Measurements from ENCODE around the gene SOS2.

The SOS2 gene

GRCh38 chr14:50139192-50139591, 92.2 kb downstream of the SOS2 start:
- ATAC-seq: no peak
- TF ChIP-seq ZNF565 (CRISPR knock-in tag; conservative IDR thresholded peaks at IDR 0.05; ENCODE audit: low read depth): no peak

- TF ChIP-seq ZNF565 (CRISPR knock-in tag; conservative IDR thresholded peaks at IDR 0.05; ENCODE audit: low read depth) (no peak), ZNF8 (CRISPR knock-in tag; IDR thresholded peaks at IDR 0.05) (no peak), SNAI2 (CRISPR knock-in tag; IDR thresholded peaks at IDR 0.05) (no peak), CSRNP3 (CRISPR knock-in tag; IDR thresholded peaks at IDR 0.05) (no peak), BACH2 (CRISPR knock-in tag; IDR thresholded peaks at IDR 0.05; ENCODE audit: borderline replicate concordance) (no peak), CREB5 (CRISPR knock-in tag; IDR thresholded peaks at IDR 0.05; ENCODE audit: low read depth) (no peak)
- ATAC-seq: no peak
Measured at GRCh38 chr14:50127802-50128201, 103.6 kb downstream of the SOS2 start.

GRCh38 chr14:50123062-50123461, 108.3 kb downstream of the SOS2 start:
- TF ChIP-seq OSR1 (CRISPR knock-in tag; IDR thresholded peaks at IDR 0.05) (no peak), BACH2 (CRISPR knock-in tag; IDR thresholded peaks at IDR 0.05; ENCODE audit: borderline replicate concordance) (no peak), ZFP30 (CRISPR knock-in tag; IDR thresholded peaks at IDR 0.05) (no peak), CREB5 (CRISPR knock-in tag; IDR thresholded peaks at IDR 0.05; ENCODE audit: low read depth) (no peak), ARNTL (CRISPR knock-in tag; IDR thresholded peaks at IDR 0.05; ENCODE audit: borderline replicate concordance, low read depth) (no peak), TCF4 (CRISPR knock-in tag; IDR thresholded peaks at IDR 0.05; ENCODE audit: borderline replicate concordance) (no peak), CSRNP3 (CRISPR knock-in tag; IDR thresholded peaks at IDR 0.05) (no peak), ZNF565 (CRISPR knock-in tag; conservative IDR thresholded peaks at IDR 0.05; ENCODE audit: low read depth) (no peak), PPARA (CRISPR knock-in tag; IDR thresholded peaks at IDR 0.05; ENCODE audit: borderline replicate concordance) (no peak), CSDC2 (CRISPR knock-in tag; IDR thresholded peaks at IDR 0.05) (no peak), ZNF70 (CRISPR knock-in tag; IDR thresholded peaks at IDR 0.05) (no peak), ZFP3 (CRISPR knock-in tag; IDR thresholded peaks at IDR 0.05) (no peak)
- ATAC-seq: no peak

- ATAC-seq: no peak
- TF ChIP-seq TSHZ2 (CRISPR knock-in tag; IDR thresholded peaks at IDR 0.05) (no peak), BACH2 (CRISPR knock-in tag; IDR thresholded peaks at IDR 0.05; ENCODE audit: borderline replicate concordance) (no peak), GLIS3 (CRISPR knock-in tag; IDR thresholded peaks at IDR 0.05) (no peak), ZNF70 (CRISPR knock-in tag; IDR thresholded peaks at IDR 0.05) (no peak), CSRNP3 (CRISPR knock-in tag; IDR thresholded peaks at IDR 0.05) (no peak), ISL1 (CRISPR knock-in tag; IDR thresholded peaks at IDR 0.05) (no peak), POU6F1 (CRISPR knock-in tag; IDR thresholded peaks at IDR 0.05; ENCODE audit: borderline replicate concordance, low read depth) (no peak), PATZ1 (CRISPR knock-in tag; IDR thresholded peaks at IDR 0.05; ENCODE audit: borderline replicate concordance) (no peak), ARNTL (CRISPR knock-in tag; IDR thresholded peaks at IDR 0.05; ENCODE audit: borderline replicate concordance, low read depth) (no peak), ZFP30 (CRISPR knock-in tag; IDR thresholded peaks at IDR 0.05) (no peak), SNAI2 (CRISPR knock-in tag; IDR thresholded peaks at IDR 0.05) (no peak), OSR1 (CRISPR knock-in tag; IDR thresholded peaks at IDR 0.05) (no peak), ESRRG (CRISPR knock-in tag; IDR thresholded peaks at IDR 0.05) (no peak), ZC3H10 (CRISPR knock-in tag; IDR thresholded peaks at IDR 0.05) (no peak), RARB (CRISPR knock-in tag; IDR thresholded peaks at IDR 0.05) (no peak), ZFP3 (CRISPR knock-in tag; IDR thresholded peaks at IDR 0.05) (no peak)
Measured at GRCh38 chr14:50122291-50122690, 109.1 kb downstream of the SOS2 start.
